Astrocyte of the cerebellum (primary cell): Measurements from ENCODE around the gene GPR158.

Experiments used
- DNase-seq: peaks from one replicate; pipeline ENCODE4 v3.0.0-alpha.2; 2011; ENCODE audit warnings: low read depth
- H3K4me3 ChIP-seq: 2 replicates; pipeline ENCODE4 v1.5.1; 2011; ENCODE audit warnings: mild to moderate bottlenecking, low read depth, low read length, moderate library complexity
- in situ Hi-C: cut with HindIII; loops from 2 replicates; pipeline ENCODE4 v1.10.0; 2017; ENCODE audit warnings: low sequenced_read_pairs
- TF ChIP-seq, protein P1 (sequence below): IDR thresholded peaks from 2 replicates; pipeline ENCODE4 v1.5.1; 2012; ENCODE audit warnings: low read length, low read depth, moderate library complexity, mild to moderate bottlenecking; ENCODE audit errors: missing control alignments

GPR158 gene

DNA sequence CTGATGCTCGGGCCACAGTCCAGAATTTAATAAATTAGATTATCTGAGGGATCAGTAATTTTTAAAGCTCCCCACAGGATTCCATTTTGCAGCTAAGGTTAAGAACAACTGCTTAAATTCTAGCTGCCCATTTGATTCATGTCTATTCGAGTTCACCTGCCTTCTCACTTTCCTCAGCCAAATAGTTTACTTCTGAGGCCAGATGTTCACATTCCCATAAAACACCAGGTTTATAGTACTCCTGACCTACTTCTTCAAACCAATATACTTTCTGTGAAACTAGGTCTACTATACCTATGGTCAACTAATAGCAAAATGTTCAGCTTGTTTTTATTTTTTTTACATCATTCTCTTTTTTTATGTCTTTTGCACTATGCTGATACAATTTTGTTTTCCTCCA lies 86.3 kb downstream of the GPR158 start:
- DNase-seq = no peak
- H3K4me3 ChIP-seq = no peak overlapping the region
- in situ Hi-C loops = no loop called here
- TF ChIP-seq, protein P1, sequence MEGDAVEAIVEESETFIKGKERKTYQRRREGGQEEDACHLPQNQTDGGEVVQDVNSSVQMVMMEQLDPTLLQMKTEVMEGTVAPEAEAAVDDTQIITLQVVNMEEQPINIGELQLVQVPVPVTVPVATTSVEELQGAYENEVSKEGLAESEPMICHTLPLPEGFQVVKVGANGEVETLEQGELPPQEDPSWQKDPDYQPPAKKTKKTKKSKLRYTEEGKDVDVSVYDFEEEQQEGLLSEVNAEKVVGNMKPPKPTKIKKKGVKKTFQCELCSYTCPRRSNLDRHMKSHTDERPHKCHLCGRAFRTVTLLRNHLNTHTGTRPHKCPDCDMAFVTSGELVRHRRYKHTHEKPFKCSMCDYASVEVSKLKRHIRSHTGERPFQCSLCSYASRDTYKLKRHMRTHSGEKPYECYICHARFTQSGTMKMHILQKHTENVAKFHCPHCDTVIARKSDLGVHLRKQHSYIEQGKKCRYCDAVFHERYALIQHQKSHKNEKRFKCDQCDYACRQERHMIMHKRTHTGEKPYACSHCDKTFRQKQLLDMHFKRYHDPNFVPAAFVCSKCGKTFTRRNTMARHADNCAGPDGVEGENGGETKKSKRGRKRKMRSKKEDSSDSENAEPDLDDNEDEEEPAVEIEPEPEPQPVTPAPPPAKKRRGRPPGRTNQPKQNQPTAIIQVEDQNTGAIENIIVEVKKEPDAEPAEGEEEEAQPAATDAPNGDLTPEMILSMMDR = no peak

DNA sequence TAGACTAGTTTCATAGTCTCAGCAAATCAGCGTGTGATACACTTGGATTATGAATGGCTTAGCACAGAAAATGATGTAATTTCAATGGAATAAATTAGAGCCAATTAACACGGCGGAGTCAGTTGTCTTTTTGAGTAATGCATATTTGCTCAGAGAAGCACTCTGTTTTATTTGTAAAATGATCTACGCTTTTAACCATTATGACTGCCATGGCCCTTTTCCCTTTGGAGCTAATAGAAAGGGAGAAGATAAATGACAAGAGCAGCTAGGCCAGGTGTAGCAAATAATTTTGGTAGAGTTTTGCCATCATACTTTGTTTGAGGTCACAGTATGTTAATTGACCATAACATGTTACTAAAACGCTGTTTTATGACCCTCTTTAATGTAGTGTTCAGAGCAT lies 86.8 kb downstream of the GPR158 start:
- TF ChIP-seq, protein P1 = no peak
- in situ Hi-C loops = no loop called here
- no peak for DNase-seq
- H3K4me3 ChIP-seq = no peak overlapping the region

DNA sequence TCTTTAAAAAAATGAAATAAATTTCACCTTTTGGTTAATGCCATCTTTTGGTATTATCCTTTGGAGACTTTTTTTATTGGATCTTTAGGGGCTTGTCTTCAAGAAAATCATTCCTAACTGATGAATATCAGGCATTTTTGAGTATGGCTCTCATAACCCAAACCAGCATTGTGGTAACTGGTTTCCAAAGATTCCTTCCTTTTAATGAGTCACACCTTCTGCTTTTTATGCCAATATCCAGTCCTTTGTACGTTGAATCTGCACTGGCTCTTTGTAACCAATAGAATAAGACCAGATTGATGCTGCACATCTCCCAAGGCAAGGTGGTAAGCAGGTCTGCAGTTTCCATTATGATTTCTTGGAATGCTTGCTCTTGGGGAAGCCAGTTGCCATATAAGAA lies 89.1 kb downstream of the GPR158 start:
- H3K4me3 ChIP-seq = no peak overlapping the region
- TF ChIP-seq, protein P1 = no peak
- in situ Hi-C loops = no loop called here
- peak; percentile 0 for DNase-seq

DNA sequence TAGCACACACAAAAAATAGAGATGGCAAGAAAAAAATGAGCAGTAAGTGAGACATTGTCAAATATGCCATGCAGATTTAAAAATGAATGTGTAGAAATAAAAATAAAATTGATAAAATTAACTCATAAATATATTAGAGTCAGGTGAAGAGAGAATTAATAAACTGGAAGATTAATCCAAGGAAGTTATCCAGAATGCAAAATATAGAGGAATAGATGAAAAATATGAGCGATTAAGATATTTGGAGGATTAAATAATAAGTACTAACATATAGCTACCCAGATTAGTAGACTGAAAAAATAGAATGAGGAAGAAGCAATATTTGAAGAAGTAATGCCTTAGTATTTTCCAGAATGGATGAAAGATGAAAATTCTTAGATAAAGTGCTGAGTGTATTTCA lies 103.4 kb downstream of the GPR158 start:
- TF ChIP-seq, protein P1 = no peak
- no peak overlapping the region for H3K4me3 ChIP-seq
- in situ Hi-C loops = no loop called here
- no peak for DNase-seq

DNA sequence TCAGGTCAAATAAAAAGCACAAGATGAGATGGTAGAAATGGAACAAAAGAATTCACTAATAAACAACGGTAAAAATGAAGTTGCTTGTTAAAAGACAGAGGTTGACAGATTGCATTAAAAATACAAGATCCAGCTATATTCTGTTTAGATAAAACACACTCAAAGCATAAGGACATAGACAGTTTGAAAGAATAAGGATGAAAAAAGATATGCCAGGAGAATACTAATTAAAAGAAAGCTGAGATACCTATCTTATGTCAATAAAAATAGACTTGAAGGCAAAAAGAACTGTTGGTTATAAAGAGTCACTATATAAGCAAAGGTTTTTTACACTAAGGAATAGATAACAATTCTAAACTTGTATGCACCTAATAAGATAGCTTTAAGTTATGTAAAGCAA lies 105.3 kb downstream of the GPR158 start:
- no peak for DNase-seq
- TF ChIP-seq, protein P1 = no peak
- H3K4me3 ChIP-seq = no peak overlapping the region
- in situ Hi-C loops = no loop called here

DNA sequence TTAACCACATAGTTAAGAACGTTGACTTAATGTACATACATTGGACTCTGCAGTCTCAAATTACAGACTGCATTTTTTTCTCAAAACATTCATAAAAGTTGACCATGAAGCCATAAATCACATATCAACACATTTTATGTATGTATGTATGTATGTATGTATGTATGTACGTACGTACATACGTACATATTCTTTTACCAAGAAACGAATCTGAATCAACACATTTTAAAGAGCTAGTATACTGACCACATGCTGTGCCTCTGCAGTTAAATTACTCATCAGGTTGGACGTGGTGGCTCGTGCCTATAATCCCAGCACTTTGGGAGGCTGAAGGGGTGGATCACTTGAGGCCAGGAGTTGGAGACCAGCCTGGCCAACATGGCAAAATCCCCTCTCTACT lies 105.8 kb downstream of the GPR158 start:
- TF ChIP-seq, protein P1 = no peak
- no peak overlapping the region for H3K4me3 ChIP-seq
- DNase-seq = no peak
- in situ Hi-C loops = no loop called here

DNA sequence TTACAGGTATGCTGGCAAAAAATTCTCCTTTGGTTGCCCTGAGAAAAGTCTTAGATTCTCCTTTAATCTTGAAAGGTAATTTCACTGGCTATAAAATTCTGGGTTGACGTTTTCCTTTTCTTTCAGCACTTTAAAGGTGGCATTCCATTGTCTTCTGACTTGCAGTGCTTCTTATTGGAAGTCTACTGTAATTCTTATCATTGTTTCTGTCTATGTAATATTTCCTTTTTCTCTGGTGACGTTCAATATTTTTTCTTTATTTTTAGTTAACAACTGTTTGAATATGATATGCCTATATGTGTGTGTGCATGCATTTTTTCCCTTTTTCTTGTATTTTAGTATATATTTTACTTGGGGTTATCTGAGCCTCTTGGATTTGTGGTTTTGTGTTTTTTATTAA lies 111.0 kb downstream of the GPR158 start:
- in situ Hi-C loops = no loop called here
- TF ChIP-seq, protein P1 = no peak
- no peak for DNase-seq
- H3K4me3 ChIP-seq = no peak overlapping the region
